Measurements from ENCODE around the gene STRN4. TPM values are rescaled to one million over a fixed set of nuclear protein-coding genes. Genes with fewer than 3 reads are reported as not detected.

STRN4 gene
- total RNA-seq, 1 experiment from 2014 or later = 162 TPM

DNA sequence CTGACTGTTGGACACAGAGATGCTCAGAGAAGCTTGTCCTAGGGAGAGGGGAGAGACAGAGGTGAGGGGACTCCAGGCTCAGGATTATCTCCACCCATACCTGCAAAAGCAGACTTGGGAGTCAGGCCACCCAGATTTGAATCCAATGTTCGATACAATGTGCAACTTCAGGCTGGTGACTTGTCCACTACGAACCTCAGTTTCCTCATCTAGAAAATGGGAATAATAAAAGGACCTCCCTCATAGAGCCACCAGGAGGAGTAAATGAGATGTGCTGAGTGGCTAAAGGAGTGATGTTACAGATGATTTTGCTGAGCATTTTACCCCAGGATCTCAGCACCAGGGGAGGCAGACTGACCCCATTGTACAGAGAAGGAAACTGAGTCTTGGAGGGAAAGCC lies 54.3 kb downstream of the STRN4 start:
- Mint-ChIP-seq H3K36me3 (ENCODE audit: insufficient read depth, unreplicated experiment) (peaks cover 85% of the 10 kb centered on the region), H3K4me3 (ENCODE audit: unreplicated experiment) (no peak overlapping the region), H3K9me3 (ENCODE audit: unreplicated experiment) (no peaks in the 10 kb centered on the region), H3K4me1 (ENCODE audit: low read depth, unreplicated experiment) (no peaks in the 10 kb centered on the region), H3K27me3 (ENCODE audit: insufficient read depth, unreplicated experiment) (no peaks in the 10 kb centered on the region), H3K27ac (ENCODE audit: unreplicated experiment) (no peak overlapping the region)
- H3K36me3 ChIP-seq (ENCODE audit: control insufficient read depth, insufficient read depth, low read length) = peaks cover 9% of the 10 kb centered on the region
- TF ChIP-seq, protein P1, sequence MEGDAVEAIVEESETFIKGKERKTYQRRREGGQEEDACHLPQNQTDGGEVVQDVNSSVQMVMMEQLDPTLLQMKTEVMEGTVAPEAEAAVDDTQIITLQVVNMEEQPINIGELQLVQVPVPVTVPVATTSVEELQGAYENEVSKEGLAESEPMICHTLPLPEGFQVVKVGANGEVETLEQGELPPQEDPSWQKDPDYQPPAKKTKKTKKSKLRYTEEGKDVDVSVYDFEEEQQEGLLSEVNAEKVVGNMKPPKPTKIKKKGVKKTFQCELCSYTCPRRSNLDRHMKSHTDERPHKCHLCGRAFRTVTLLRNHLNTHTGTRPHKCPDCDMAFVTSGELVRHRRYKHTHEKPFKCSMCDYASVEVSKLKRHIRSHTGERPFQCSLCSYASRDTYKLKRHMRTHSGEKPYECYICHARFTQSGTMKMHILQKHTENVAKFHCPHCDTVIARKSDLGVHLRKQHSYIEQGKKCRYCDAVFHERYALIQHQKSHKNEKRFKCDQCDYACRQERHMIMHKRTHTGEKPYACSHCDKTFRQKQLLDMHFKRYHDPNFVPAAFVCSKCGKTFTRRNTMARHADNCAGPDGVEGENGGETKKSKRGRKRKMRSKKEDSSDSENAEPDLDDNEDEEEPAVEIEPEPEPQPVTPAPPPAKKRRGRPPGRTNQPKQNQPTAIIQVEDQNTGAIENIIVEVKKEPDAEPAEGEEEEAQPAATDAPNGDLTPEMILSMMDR (IDR thresholded peaks at IDR 0.05; ENCODE audit: insufficient read depth in 1 of 2, low read depth in 1 of 2, low read length in 1 of 2, severe bottlenecking in 1 of 2, unreplicated experiment in 1 of 2) = no peak
- DNase-seq = no peak
- intact Hi-C loops (cut with micrococcal nuclease; ENCODE audit: unreplicated experiment) = no loop called here
- CTCF ChIA-PET = no interaction called here
- H3K27me3 ChIP-seq (replicated peaks; ENCODE audit: control insufficient read depth, insufficient read depth, low read length) = no peaks in the 10 kb centered on the region
- H3K4me3 ChIP-seq (ENCODE audit: low read depth, low read length) = no peak overlapping the region
- no TSS peak for BruUV-seq (replicated peaks)
- H3K4me1 ChIP-seq = no peaks in the 10 kb centered on the region
- POLR2A ChIA-PET = no interaction called here
- no peaks in the 10 kb centered on the region for H3K9me3 ChIP-seq

GRCh38 chr19:46691104-46691503 lies 55.1 kb downstream of the STRN4 start:
- no peaks in the 10 kb centered on the region for H3K4me1 Mint-ChIP-seq (ENCODE audit: low read depth, unreplicated experiment)
- H3K36me3 ChIP-seq (ENCODE audit: control insufficient read depth, insufficient read depth, low read length) = peaks cover 9% of the 10 kb centered on the region
- H3K27me3 Mint-ChIP-seq (ENCODE audit: insufficient read depth, unreplicated experiment) = no peaks in the 10 kb centered on the region
- no peaks in the 10 kb centered on the region for H3K9me3 Mint-ChIP-seq (ENCODE audit: unreplicated experiment)
- intact Hi-C loops (cut with micrococcal nuclease; ENCODE audit: unreplicated experiment) = no loop called here
- H3K9me3 ChIP-seq = no peaks in the 10 kb centered on the region
- DNase-seq = no peak
- no peak overlapping the region for H3K27ac Mint-ChIP-seq (ENCODE audit: unreplicated experiment)
- peaks cover 78% of the 10 kb centered on the region for H3K36me3 Mint-ChIP-seq (ENCODE audit: insufficient read depth, unreplicated experiment)
- no TSS peak for BruUV-seq (replicated peaks)
- no peak overlapping the region for H3K4me3 ChIP-seq (ENCODE audit: low read depth, low read length)
- TF ChIP-seq, protein P1 (IDR thresholded peaks at IDR 0.05; ENCODE audit: insufficient read depth in 1 of 2, low read depth in 1 of 2, low read length in 1 of 2, severe bottlenecking in 1 of 2, unreplicated experiment in 1 of 2) = no peak
- no peaks in the 10 kb centered on the region for H3K4me1 ChIP-seq
- ChIA-PET CTCF (no interaction called here), POLR2A (no interaction called here)
- H3K4me3 Mint-ChIP-seq (ENCODE audit: unreplicated experiment) = no peak overlapping the region
- no peaks in the 10 kb centered on the region for H3K27me3 ChIP-seq (replicated peaks; ENCODE audit: control insufficient read depth, insufficient read depth, low read length)

GRCh38 chr19:46689358-46689757 lies 56.9 kb downstream of the STRN4 start:
- no peaks in the 10 kb centered on the region for H3K9me3 ChIP-seq
- CTCF ChIA-PET = no interaction called here
- TF ChIP-seq, protein P1 (IDR thresholded peaks at IDR 0.05; ENCODE audit: insufficient read depth in 1 of 2, low read depth in 1 of 2, low read length in 1 of 2, severe bottlenecking in 1 of 2, unreplicated experiment in 1 of 2) = no peak
- no peak for DNase-seq
- H3K27me3 Mint-ChIP-seq (ENCODE audit: insufficient read depth, unreplicated experiment) = no peaks in the 10 kb centered on the region
- no TSS peak for BruUV-seq (replicated peaks)
- no peak overlapping the region for H3K4me3 Mint-ChIP-seq (ENCODE audit: unreplicated experiment)
- H3K4me3 ChIP-seq (ENCODE audit: low read depth, low read length) = no peak overlapping the region
- H3K36me3 Mint-ChIP-seq (ENCODE audit: insufficient read depth, unreplicated experiment) = peaks cover 79% of the 10 kb centered on the region
- H3K4me1 Mint-ChIP-seq (ENCODE audit: low read depth, unreplicated experiment) = no peaks in the 10 kb centered on the region
- peaks cover 9% of the 10 kb centered on the region for H3K36me3 ChIP-seq (ENCODE audit: control insufficient read depth, insufficient read depth, low read length)
- intact Hi-C loops (cut with micrococcal nuclease; ENCODE audit: unreplicated experiment) = no loop called here
- H3K9me3 Mint-ChIP-seq (ENCODE audit: unreplicated experiment) = no peaks in the 10 kb centered on the region
- no peak overlapping the region for H3K27ac Mint-ChIP-seq (ENCODE audit: unreplicated experiment)
- H3K27me3 ChIP-seq (replicated peaks; ENCODE audit: control insufficient read depth, insufficient read depth, low read length) = no peaks in the 10 kb centered on the region
- no peaks in the 10 kb centered on the region for H3K4me1 ChIP-seq
- POLR2A ChIA-PET = no interaction called here

Measured in Caco-2 (cell line).